ENCODE data around the gene PIWIL1.

GRCh38 chr12:130345292-130345691, 7.6 kb downstream of the PIWIL1 start:
- TF ChIP-seq CTCF (IDR thresholded peaks at IDR 0.05; ENCODE audit: borderline replicate concordance, extremely low read depth, low read length, poor library complexity, severe bottlenecking) = no peak
- TF ChIP-seq EZH2 (IDR thresholded peaks at IDR 0.05; ENCODE audit: borderline replicate concordance, low read depth, low read length, severe bottlenecking) = no peak
